HTR-8/SVneo (cell line): Measurements from ENCODE around the gene STX4.
"Not testable (repeated sequence)": the region's sequence is repeated elsewhere in the genome, so short reads cannot be mapped to it uniquely, and the experiment has no call there.

ENCODE experiments used
- DNase-seq: peaks from one replicate; pipeline ENCODE4 v3.0.0; 2011; ENCODE audit warnings: low spot score, mixed read lengths; ENCODE audit not compliant: insufficient read length
- FAIRE-seq: peaks from 2 replicates; lab custom pipeline; 2011; peaks lifted over from hg19 to GRCh38; lab: Jason Lieb, UNC

The STX4 gene

DNA sequence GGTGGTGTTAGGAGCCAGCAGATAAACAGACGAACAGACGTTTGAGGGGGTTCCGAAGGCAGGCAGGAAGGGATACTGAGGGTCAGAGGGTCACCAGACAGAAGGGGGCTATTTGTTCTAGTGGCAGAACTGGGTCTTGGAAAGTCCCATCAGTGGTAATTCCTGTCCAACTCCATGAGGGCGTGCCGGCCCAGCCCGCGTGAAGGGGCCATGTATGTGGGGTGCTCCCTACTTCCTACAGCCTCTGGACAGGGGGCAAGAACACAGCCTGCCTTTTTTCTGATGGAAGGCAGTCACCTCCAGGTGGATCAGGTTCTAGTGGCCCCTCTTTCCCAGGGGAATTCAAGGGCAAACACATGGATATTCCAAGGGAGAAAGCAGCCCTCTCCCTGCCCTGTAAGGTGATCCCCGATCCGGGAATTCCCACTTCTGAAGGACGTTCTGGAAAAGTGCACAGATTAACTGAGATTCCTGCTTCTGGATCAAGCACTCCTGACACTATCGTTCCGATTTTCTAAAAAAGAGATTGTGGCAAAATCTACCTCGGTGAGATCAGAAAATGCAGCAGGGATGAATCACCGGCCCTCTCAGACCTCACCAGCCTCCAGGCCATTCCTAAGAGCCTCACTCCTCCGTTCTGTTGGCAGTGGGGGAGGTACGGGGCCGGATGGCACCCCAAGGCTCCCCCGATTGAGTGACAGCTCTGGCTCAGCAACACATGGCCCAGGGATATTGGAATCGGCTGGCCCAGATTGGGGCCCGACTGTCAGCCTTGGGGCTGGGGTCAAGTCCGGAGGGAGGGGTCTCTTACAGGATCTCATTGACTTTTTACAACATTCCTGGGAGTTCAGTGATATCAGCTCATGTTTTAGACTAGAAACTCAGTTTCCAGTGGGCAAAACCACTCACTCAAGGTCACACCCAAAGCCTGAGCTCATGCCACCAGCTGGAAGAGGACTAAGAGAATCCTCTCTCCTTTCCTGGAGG lies 35.3 kb upstream of the STX4 start:
- FAIRE-seq (peak; percentile 9), DNase-seq (peak; percentile 97)

DNA sequence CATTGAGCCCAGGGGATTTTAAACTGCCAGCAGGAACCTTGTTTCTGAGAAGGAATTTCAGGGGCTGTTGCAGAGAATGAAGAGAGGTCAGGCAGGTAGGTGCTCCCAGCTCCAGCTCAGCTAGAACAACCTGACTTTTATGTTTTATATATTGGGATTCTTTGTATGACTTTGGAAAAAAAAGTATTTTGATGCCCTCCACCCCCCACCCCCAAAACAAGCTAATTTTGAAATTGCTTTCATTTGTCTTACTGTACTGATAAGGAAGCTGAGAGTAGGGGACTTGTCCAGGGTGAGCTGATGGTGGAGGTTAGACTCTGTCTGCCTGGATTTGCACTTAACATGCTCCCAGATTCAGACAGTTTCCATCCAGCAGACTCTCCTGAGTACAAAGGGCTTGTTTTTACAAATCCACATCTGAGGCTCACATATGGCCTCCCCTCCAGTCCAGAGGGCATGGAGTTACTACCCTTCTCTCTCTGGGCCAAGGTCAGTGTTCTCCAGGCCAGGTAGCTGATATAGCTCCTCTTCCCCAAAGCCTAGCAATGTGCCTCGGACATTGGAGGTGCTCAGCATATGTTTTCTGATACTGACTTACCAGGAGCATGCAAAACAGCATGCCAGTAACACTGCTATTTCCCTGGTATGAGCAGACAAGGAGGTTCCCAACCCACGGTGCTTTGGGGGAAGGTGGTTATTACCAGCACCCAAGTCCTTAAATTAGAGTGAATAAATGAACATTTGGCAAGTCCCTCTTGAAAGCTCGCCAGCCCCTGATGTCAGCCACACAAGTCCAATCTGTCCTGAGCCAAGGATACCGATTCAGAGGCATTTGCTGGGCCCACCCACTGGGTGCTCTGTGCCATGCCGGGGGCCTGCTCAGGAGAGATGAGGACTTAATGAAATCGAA lies 34.3 kb upstream of the STX4 start:
- DNase-seq (no peak), FAIRE-seq (no peak)

DNA sequence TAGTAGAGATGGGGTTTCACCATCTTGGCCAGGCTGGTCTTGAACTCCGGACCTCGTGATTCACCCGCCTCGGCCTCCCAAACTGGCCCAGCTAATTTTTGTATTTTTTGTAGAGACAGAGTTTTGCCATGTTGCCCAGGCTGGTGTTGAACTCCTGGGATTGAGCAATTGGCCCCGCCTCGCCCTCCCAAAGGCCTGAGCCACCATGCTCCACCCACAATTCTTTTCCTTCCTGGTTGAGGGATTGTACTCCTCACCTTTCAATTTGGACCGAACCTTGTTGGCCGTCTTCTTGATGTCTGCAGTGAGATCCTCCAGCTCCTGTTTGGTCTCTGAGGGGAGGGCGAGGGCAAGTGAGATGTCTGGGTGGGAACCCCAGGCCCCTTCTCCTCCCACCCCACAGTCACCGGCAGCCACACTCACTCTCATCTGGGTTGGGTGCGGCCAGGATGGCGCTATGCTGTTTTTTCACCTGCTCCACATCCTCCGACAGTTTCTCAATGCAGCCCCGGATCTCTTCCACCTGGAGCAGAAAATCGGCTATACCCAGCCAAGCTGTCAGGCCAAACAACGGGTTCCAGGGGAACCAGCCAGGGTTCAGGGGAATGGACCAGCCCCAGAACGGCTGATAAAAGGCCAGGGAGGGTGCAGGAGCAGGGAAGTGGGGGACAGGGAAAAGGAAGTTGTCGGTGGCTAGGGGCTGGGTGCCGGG lies 32.5 kb upstream of the STX4 start:
- no peak for DNase-seq
- no peak for FAIRE-seq

DNA sequence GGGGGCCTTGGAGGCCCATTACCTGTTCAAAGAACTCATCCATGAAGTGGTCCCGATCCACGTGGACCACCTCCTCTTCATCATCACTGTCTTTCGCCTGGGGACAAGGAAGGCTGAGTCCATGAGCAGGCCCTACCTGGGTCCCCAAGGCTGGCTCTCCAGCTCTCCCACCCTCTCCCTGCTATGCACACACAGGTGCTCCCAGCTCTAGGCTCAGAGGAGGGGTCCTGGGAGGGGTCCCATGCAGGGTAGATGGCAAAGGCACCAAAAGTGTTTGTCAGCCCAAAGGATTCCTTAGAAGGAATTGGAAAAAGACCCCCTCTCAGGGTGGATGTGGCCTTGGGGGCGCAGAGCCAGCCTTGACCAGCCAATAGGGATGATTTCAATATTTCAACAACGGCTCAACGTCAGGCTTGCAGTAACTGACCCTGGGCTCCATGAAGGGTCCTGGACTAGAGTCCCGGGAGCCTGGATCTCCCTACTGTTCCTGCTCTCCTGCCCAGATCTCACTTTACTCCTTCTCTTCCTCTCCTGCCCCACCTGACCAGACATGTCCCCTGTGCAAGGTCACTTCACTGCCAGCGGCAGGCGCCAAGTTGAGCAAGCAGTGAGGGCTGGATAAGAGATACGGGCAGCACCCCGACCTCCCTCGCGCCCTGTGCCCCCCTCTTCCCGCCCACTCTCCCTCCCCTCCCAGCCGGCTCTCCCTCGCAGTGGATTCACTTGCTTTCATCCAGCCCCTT lies 31.7 kb upstream of the STX4 start:
- FAIRE-seq: no peak
- no peak for DNase-seq

DNA sequence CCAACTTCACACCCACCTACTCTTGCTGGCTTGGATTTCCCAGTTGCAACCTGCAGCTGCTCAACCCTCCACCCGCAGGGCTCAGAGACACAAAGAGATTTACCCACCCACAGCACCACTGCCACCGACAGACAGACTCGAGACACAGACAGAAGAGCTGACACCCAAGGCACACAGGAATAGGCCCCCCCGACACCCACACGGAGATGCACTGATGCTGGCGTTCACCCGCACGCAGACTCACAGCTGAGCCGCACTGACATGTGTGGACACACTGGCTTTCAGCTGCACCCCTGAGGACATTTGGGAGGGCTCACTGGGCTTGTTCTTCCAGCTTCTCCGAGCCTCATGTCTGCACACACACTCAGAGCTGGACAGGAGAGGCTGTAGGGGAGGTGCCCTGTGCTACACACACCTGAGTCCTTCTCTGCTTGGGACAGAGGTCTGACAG lies 31.1 kb upstream of the STX4 start:
- no peak for FAIRE-seq
- no peak for DNase-seq

DNA sequence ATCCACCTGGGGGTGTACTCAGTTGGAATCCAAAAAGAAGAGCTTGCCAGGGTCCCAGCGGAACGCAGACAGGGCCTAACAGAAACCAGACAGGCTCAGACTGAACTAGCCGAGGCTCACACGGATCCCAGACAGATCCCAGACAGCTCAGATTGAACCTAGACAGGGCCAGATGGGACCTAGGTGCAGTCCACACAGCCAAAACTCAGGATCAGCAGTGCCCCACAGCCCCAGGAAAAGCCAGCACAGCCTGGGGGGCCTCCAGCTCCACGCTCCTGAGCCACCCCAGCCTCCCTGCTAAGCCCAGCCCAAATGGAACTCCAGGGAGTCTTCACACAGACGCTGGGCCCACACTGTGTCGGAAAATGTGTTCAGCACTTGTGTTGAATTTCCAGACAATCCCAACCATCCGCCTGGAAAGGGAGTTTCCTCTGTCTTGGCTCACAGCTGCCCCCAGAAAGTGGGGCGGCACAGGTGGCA lies 30.5 kb upstream of the STX4 start:
- FAIRE-seq (no peak), DNase-seq (no peak)

DNA sequence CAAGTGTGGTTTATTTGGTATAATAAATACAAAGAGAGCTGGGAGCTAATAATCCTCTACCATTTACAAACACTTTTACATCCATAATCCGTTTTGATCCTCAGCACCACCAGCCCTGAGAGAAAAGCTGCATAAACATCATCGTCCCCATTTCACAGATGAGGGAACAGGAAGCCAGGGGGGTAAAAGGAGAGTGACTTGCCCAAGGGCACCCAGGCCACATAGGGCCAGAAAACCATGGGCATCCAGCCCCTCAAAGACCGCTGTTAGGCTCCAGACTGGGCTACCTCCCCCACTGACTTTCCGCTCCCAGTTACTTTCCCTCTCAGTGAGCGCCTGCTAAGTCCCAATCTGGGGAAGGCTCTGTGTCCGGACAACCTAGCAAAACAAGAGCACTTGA lies 29.6 kb upstream of the STX4 start:
- no peak for DNase-seq
- FAIRE-seq: no peak

DNA sequence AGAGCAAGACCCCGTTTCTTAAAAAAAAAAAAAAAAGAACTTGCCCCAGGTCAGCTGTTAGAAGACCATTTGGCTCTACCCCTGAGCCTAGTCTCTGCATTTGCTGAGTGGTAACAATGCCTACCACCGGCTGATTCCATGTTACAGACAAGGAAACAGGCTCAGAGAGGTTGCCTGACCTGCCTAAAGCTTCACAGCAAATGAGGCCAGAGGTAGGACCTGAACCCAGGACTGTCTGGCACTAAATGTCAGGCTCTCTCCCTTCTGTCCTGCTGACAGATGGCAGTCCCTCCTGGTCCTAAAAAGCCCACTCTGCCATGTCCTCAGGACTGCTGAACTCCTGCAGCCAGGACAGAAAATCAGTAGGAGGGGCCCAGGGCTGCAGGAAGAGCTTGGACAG lies 28.7 kb upstream of the STX4 start:
- DNase-seq (no peak), FAIRE-seq (no peak)

DNA sequence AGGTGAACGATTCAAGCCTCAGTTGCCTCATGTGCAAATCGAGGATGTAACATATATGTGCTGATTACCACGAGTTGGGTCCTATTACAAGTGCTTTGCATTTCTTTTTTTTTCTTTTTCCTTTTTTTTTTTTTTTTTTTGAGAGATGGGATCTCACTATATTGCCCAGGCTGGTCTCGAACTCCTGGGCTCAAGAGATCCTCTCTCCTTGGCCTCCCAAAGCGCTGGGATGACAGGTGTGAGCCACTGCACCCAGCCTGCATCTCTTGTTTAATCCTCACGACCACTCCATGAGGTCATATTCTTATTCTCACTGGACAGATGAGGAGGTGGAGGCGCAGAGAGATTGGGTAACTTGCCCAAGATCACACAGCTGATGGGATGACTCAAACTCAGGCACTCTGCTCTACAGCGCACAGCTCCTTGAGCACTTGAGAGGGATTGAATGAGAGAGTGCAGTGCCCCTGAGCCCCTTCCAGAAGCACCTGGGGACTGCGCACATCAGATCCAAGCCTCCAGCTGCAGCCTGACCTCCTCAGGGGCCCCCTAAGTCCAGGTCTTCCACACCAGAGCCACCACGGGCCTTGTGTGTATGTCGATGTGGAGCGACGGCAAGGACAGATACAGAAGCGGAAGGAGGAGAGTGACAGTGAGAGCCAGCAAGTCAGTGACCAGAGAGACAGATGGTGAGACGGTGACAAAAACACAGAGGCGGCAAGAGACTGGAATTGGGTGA lies 27.8 kb upstream of the STX4 start:
- DNase-seq: no peak
- FAIRE-seq: no peak

DNA sequence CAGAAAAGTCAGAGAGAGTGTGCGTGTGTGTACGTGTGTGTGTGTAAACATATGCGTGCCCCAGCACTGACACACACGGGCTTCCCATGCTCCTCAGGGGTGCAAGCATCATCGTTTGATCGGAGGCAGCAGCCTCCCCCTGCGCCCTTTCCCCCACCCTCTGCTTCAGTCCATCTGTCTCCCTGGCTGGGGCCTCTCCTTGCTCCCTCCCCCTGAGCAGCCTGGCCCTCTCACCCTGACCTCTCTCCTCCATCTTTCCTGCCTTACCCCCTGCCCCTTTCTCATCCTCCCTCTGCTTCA lies 27.3 kb upstream of the STX4 start:
- DNase-seq (no peak), FAIRE-seq (no peak)

DNA sequence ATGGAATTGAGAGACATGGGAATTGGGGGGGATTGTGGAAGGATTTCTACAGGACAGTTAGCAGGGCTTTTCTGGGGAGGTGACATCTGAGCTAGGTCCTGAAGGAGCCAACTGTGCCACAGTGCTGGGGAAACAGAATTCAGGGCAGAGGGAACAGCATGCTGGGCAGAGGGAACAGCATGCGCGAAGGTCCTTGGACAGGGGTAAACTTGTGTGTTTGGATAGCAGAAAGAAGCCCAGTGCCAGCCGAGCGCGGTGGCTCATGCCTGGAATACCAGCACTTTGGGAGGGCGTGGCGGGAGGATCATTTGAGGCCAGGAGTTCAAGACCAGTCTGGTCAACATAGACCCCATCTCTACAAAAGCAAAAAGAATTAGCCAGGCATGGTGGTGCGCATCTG lies 26.8 kb upstream of the STX4 start:
- FAIRE-seq: no peak

DNA sequence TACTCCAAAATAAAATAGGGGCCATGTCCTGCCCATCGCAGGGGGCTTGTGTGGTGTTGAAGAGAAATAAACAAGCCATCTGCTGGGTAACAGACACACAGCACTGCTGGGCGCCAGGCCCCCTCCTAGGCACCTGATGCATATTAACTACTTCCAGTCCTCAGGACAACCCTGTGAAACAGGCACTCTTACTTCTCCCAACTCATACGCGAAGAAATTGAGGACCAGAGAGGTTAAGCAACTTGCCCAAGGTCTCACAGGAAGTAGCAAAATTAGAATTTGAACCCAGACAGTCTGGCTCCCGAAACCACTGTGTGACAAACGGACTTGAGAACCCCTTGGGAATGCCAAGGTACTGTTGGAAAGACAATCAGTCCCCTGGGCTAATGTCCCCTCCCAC lies 25.7 kb upstream of the STX4 start:
- DNase-seq (no peak), FAIRE-seq (no peak)

More for the DNA sequence above, 26.8 kb upstream of the STX4 start:
- DNase-seq: no peak

DNA sequence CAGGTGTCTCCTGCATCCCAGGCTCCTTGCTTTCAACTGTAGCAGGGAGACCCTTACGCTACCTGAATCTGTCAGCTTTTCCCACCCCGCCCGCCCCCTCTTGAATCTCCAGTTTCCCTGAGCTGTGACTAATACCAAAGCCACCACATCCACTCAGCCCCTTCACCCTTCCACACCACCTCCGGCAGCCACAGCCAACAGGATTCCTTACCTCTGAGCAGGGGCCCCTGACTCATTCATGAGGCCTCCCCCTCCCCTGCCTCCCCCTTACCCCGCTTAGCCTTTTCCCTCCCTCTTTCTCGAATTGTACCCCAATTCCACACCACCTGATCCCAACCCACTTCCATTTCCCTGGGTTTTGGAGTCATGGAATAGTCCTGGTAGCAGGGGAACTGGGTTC lies 25.2 kb upstream of the STX4 start:
- FAIRE-seq: peak; percentile 31
- peak; percentile 75 for DNase-seq

DNA sequence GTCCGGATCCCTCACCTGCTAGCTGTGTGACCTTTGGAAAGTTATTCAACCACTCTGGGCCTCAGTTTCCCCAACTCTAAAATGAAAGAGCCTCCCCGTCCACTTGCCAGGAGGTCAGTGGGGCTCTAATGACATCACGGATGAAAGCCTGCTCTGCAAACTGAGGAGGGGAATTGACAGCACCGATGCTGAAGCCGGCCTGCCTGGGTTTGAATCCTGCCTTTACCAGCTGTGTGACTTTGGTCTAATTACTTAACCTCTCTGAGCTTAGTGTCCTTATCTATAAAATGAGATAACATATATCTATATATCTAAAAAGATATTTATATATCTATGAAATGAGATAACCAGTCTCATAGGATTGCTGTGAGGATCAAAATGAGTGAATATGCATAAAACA lies 24.8 kb upstream of the STX4 start:
- FAIRE-seq (no peak), DNase-seq (no peak)

DNA sequence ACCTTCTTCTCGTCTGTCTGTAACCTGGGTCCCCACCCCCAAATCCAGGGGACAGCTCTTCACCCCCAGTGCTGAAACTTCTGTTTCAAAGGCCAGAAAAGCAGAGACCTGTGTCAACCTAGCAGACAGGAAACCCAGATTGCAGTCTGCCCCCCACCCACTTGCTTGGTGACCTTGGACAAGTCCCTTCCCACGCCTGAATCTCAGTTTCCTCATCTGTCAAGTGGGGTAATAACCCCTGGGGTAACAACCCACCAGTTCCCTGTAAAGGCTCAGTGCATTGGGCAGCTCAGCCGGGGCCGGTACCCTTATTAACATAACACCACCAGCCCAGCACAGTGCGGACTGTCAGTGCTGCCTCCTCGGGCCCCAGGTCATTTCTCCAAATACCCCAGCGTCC lies 24.2 kb upstream of the STX4 start:
- no peak for FAIRE-seq
- DNase-seq: no peak

DNA sequence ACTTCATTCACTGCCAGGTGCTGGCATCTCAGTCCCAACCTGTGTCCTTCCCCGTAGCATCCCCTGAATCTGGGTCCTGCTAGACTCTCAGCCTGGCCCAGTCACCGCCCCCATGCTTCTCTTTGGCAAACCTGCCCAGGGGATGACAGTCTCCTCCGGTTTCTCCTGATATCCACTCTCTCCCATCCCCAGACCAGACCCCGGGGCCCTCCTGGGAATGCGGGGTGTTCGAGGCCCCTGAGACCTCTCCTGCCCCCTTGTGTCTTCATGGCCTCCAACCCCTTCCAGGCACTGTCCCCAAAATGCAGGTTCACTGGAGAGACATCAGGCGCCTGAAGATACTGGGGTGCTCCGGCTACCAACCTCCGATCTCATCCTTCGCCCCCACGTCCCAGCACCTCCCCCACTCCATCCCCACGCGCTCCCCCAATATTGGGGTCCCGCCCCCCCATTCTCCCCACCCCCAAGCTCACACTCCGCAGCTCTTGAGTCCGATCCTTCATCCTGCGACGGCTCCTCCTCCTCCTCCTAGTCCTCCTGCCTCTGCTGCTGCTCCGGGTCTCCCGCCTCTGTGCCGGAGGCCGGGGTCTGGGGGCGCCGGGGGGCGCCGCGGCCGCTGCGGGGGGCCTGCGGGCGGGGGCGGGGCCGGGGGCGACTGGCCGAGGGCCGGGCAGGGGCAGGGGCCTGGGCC lies 23.3 kb upstream of the STX4 start:
- no peak for FAIRE-seq
- peak; percentile 41 for DNase-seq

DNA sequence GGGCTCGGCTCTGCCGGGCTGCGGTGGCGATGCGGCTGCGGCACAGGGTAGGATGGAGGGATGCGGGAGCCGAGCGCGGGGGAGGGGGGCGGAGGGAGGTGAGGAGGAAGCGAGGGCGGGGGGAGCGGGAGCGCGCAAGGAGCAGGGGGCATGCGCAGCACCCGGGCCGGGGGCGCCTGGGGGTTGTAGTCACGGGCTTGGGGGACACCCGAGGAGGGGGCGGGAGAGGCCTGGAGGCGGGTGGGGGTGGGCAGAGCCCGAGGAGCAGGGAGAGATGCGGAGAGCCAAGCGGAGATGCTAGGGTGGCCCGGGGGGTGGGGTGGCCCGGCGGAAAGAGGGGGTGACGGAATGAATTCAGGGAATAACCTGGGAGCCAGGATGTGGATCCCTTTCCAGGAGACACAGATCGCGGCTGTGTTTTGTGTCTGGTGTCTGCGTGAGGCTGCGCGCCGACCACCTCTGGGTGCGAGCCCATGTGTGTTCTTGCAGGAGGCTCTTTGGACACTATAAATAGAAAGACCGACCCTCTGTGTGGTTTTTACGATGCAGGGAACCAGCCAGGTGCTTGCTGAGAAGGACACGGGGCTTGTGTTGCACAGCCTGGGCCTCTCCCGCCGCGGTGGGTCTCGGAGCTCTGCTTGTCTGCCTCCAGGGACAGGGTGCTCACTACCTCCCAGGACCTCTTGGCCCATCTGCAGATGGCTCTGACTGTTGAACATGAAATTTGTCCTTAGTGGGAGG lies 22.6 kb upstream of the STX4 start, which contains the start of gene STX1B:
Gene STX1B (minus strand): TSS at position 54 of the 741 bp plus-strand sequence. CDS start 242 bp downstream, outside the sequence.
- DNase-seq (peak; percentile 72), FAIRE-seq (peak; percentile 78)

DNA sequence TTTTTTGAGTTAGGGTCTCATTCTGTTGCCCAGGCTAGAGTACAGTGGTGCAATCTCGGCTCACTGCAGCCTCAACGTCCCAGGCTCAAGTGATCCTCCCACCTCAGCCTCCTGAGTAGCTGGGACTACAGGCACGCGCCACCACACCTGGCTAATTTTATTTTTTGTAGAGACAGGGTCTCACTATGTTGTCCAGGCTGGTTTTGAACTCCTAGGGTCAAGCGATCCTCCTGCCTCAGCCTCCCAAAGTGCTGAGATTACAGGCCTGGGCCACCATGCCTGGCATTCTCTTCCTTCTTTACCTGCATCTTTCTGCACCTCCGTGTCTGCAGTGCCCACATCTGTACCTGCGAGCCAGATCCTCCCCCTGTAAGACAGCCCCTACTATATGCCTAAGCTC lies 21.5 kb upstream of the STX4 start:
- not testable (repeated sequence) for FAIRE-seq

More for the DNA sequence above, 21.5 kb upstream of the STX4 start:
- DNase-seq: not testable (repeated sequence)
